Measurements from ENCODE around the gene SP6. TPM values are rescaled to one million over a fixed set of nuclear protein-coding genes. Genes with fewer than 3 reads are reported as not detected.

Gene SP6
- total and polyA plus RNA-seq, 5 donors from 2014 or later = 0.17 TPM; not detected in 4

GRCh38 chr17:47815106-47815918 lies 35.7 kb downstream of the SP6 start:
- Mint-ChIP-seq H3K9me3 (no peaks in the 10 kb centered on the region), H3K27me3 (no peaks in the 10 kb centered on the region), H3K4me3 (no peak overlapping the region), H3K36me3 (peaks cover 35% of the 10 kb centered on the region), H3K4me1 (peaks cover 0 to 6% (median 1%) of the 10 kb centered on the region in 4 donors), H3K27ac (no peak overlapping the region)
- Histone ChIP-seq H3K4me3 (ENCODE audit: low read depth, low read length) (no peak overlapping the region), H3K9me3 (ENCODE audit: control insufficient read depth in 2 of 2, low read length in 2 of 2) (no peaks in the 10 kb centered on the region), H3K36me3 (ENCODE audit: control insufficient read depth, insufficient read depth, low read length) (peaks cover 75% of the 10 kb centered on the region), H3K27ac (ENCODE audit: insufficient read depth, low read length, poor library complexity, severe bottlenecking) (no peak overlapping the region), H3K4me1 (ENCODE audit: control insufficient read depth, insufficient read depth, low read length, poor library complexity, severe bottlenecking) (peaks cover 4% of the 10 kb centered on the region), H3K27me3 (ENCODE audit: control insufficient read depth, insufficient read depth, low read length) (no peaks in the 10 kb centered on the region)
- DNase-seq (no peak), ATAC-seq (ENCODE audit: low read depth in 2 of 2) (no peak)

GRCh38 chr17:47813512-47814031 lies 37.4 kb downstream of the SP6 start:
- ATAC-seq (ENCODE audit: low read depth in 2 of 2) (no peak), DNase-seq (no peak)
- Histone ChIP-seq H3K9me3 (ENCODE audit: control insufficient read depth in 2 of 2, low read length in 2 of 2) (no peaks in the 10 kb centered on the region), H3K36me3 (ENCODE audit: control insufficient read depth, insufficient read depth, low read length) (peaks cover 81% of the 10 kb centered on the region), H3K27me3 (ENCODE audit: control insufficient read depth, insufficient read depth, low read length) (no peaks in the 10 kb centered on the region), H3K4me3 (ENCODE audit: low read depth, low read length) (no peak overlapping the region), H3K27ac (ENCODE audit: insufficient read depth, low read length, poor library complexity, severe bottlenecking) (no peak overlapping the region), H3K4me1 (ENCODE audit: control insufficient read depth, insufficient read depth, low read length, poor library complexity, severe bottlenecking) (no peaks in the 10 kb centered on the region)
- peaks cover 44% of the 10 kb centered on the region for H3K36me3 Mint-ChIP-seq
- H3K4me3 Mint-ChIP-seq = no peak overlapping the region
- H3K4me1 Mint-ChIP-seq = no peaks in the 10 kb centered on the region
- H3K9me3 Mint-ChIP-seq = no peaks in the 10 kb centered on the region
- no peaks in the 10 kb centered on the region for H3K27me3 Mint-ChIP-seq
- H3K27ac Mint-ChIP-seq = no peak overlapping the region

GRCh38 chr17:47813077-47813476 lies 37.9 kb downstream of the SP6 start:
- no peaks in the 10 kb centered on the region for H3K9me3 ChIP-seq (ENCODE audit: control insufficient read depth in 2 of 2, low read length in 2 of 2)
- H3K4me3 Mint-ChIP-seq = no peak overlapping the region
- no peak overlapping the region for H3K4me3 ChIP-seq (ENCODE audit: low read depth, low read length)
- H3K36me3 ChIP-seq (ENCODE audit: control insufficient read depth, insufficient read depth, low read length) = peaks cover 77% of the 10 kb centered on the region
- H3K9me3 Mint-ChIP-seq = no peaks in the 10 kb centered on the region
- no peak overlapping the region for H3K27ac ChIP-seq (ENCODE audit: insufficient read depth, low read length, poor library complexity, severe bottlenecking)
- no peaks in the 10 kb centered on the region for H3K4me1 ChIP-seq (ENCODE audit: control insufficient read depth, insufficient read depth, low read length, poor library complexity, severe bottlenecking)
- no peak overlapping the region for H3K27ac Mint-ChIP-seq
- peaks cover 48% of the 10 kb centered on the region for H3K36me3 Mint-ChIP-seq
- ATAC-seq (ENCODE audit: low read depth in 2 of 2) = no peak
- H3K4me1 Mint-ChIP-seq = no peaks in the 10 kb centered on the region
- no peaks in the 10 kb centered on the region for H3K27me3 Mint-ChIP-seq
- no peak for DNase-seq
- no peaks in the 10 kb centered on the region for H3K27me3 ChIP-seq (ENCODE audit: control insufficient read depth, insufficient read depth, low read length)

- no peaks in the 10 kb centered on the region for H3K4me1 Mint-ChIP-seq
- no peaks in the 10 kb centered on the region for H3K9me3 Mint-ChIP-seq
- H3K4me1 ChIP-seq (ENCODE audit: control insufficient read depth, insufficient read depth, low read length, poor library complexity, severe bottlenecking) = no peaks in the 10 kb centered on the region
- no peaks in the 10 kb centered on the region for H3K27me3 ChIP-seq (ENCODE audit: control insufficient read depth, insufficient read depth, low read length)
- DNase-seq = no peak
- ATAC-seq (ENCODE audit: low read depth in 2 of 2) = no peak
- no peak overlapping the region for H3K4me3 Mint-ChIP-seq
- H3K27me3 Mint-ChIP-seq = no peaks in the 10 kb centered on the region
- H3K9me3 ChIP-seq (ENCODE audit: control insufficient read depth in 2 of 2, low read length in 2 of 2) = no peaks in the 10 kb centered on the region
- H3K36me3 ChIP-seq (ENCODE audit: control insufficient read depth, insufficient read depth, low read length) = peaks cover 78% of the 10 kb centered on the region
- H3K4me3 ChIP-seq (ENCODE audit: low read depth, low read length) = no peak overlapping the region
- H3K27ac Mint-ChIP-seq = peak overlapping the region in 1 of 3 donors; percentile 1
- peaks cover 48% of the 10 kb centered on the region for H3K36me3 Mint-ChIP-seq
- H3K27ac ChIP-seq (ENCODE audit: insufficient read depth, low read length, poor library complexity, severe bottlenecking) = no peak overlapping the region
Observed at GRCh38 chr17:47812146-47812920, 38.6 kb downstream of the SP6 start.

- Histone ChIP-seq H3K36me3 (ENCODE audit: control insufficient read depth, insufficient read depth, low read length) (peaks cover 76% of the 10 kb centered on the region), H3K9me3 (ENCODE audit: control insufficient read depth in 2 of 2, low read length in 2 of 2) (no peaks in the 10 kb centered on the region), H3K4me1 (ENCODE audit: control insufficient read depth, insufficient read depth, low read length, poor library complexity, severe bottlenecking) (no peaks in the 10 kb centered on the region), H3K27me3 (ENCODE audit: control insufficient read depth, insufficient read depth, low read length) (no peaks in the 10 kb centered on the region), H3K4me3 (ENCODE audit: low read depth, low read length) (no peak overlapping the region), H3K27ac (ENCODE audit: insufficient read depth, low read length, poor library complexity, severe bottlenecking) (no peak overlapping the region)
- H3K27me3 Mint-ChIP-seq = no peaks in the 10 kb centered on the region
- H3K4me1 Mint-ChIP-seq = no peaks in the 10 kb centered on the region
- ATAC-seq (ENCODE audit: low read depth in 2 of 2) (no peak), DNase-seq (no peak)
- H3K27ac Mint-ChIP-seq = no peak overlapping the region
- H3K9me3 Mint-ChIP-seq = peaks cover 0 to 1% (median 0%) of the 10 kb centered on the region in 7 donors
- no peak overlapping the region for H3K4me3 Mint-ChIP-seq
- H3K36me3 Mint-ChIP-seq = peaks cover 53% of the 10 kb centered on the region
Observed at GRCh38 chr17:47811709-47812108, 39.3 kb downstream of the SP6 start.

- no peaks in the 10 kb centered on the region for H3K27me3 Mint-ChIP-seq
- H3K27ac ChIP-seq (ENCODE audit: insufficient read depth, low read length, poor library complexity, severe bottlenecking) = no peak overlapping the region
- no peaks in the 10 kb centered on the region for H3K4me1 ChIP-seq (ENCODE audit: control insufficient read depth, insufficient read depth, low read length, poor library complexity, severe bottlenecking)
- H3K4me3 Mint-ChIP-seq = peak overlapping the region in 1 of 4 donors; percentile 58
- H3K27me3 ChIP-seq (ENCODE audit: control insufficient read depth, insufficient read depth, low read length) = no peaks in the 10 kb centered on the region
- H3K9me3 Mint-ChIP-seq = peaks cover 0 to 1% (median 0%) of the 10 kb centered on the region in 7 donors
- no peaks in the 10 kb centered on the region for H3K4me1 Mint-ChIP-seq
- H3K9me3 ChIP-seq (ENCODE audit: control insufficient read depth in 2 of 2, low read length in 2 of 2) = no peaks in the 10 kb centered on the region
- H3K27ac Mint-ChIP-seq = peak overlapping the region in 1 of 3 donors; percentile 57
- no peak overlapping the region for H3K4me3 ChIP-seq (ENCODE audit: low read depth, low read length)
- DNase-seq = no peak
- peaks cover 53% of the 10 kb centered on the region for H3K36me3 Mint-ChIP-seq
- H3K36me3 ChIP-seq (ENCODE audit: control insufficient read depth, insufficient read depth, low read length) = peaks cover 70% of the 10 kb centered on the region
- no peak for ATAC-seq (ENCODE audit: low read depth in 2 of 2)
Observed at GRCh38 chr17:47810901-47811635, 39.9 kb downstream of the SP6 start.

GRCh38 chr17:47810200-47810821 lies 40.7 kb downstream of the SP6 start:
- Mint-ChIP-seq H3K36me3 (peaks cover 53% of the 10 kb centered on the region), H3K4me3 (no peak overlapping the region), H3K9me3 (peaks cover 0 to 1% (median 0%) of the 10 kb centered on the region in 7 donors), H3K4me1 (no peaks in the 10 kb centered on the region), H3K27ac (peak overlapping the region in 1 of 3 donors; percentile 78), H3K27me3 (no peaks in the 10 kb centered on the region)
- Histone ChIP-seq H3K36me3 (ENCODE audit: control insufficient read depth, insufficient read depth, low read length) (peaks cover 62% of the 10 kb centered on the region), H3K27me3 (ENCODE audit: control insufficient read depth, insufficient read depth, low read length) (no peaks in the 10 kb centered on the region), H3K4me1 (ENCODE audit: control insufficient read depth, insufficient read depth, low read length, poor library complexity, severe bottlenecking) (no peaks in the 10 kb centered on the region), H3K4me3 (ENCODE audit: low read depth, low read length) (no peak overlapping the region), H3K27ac (ENCODE audit: insufficient read depth, low read length, poor library complexity, severe bottlenecking) (no peak overlapping the region), H3K9me3 (ENCODE audit: control insufficient read depth in 2 of 2, low read length in 2 of 2) (no peaks in the 10 kb centered on the region)
- DNase-seq (peak in 1 of 3 donors; percentile 21), ATAC-seq (ENCODE audit: low read depth in 2 of 2) (no peak)

Measured in CD4-positive, CD25-positive, alpha-beta regulatory T cell (primary cell).